Measurements from ENCODE around the gene TMEM154.

DNA sequence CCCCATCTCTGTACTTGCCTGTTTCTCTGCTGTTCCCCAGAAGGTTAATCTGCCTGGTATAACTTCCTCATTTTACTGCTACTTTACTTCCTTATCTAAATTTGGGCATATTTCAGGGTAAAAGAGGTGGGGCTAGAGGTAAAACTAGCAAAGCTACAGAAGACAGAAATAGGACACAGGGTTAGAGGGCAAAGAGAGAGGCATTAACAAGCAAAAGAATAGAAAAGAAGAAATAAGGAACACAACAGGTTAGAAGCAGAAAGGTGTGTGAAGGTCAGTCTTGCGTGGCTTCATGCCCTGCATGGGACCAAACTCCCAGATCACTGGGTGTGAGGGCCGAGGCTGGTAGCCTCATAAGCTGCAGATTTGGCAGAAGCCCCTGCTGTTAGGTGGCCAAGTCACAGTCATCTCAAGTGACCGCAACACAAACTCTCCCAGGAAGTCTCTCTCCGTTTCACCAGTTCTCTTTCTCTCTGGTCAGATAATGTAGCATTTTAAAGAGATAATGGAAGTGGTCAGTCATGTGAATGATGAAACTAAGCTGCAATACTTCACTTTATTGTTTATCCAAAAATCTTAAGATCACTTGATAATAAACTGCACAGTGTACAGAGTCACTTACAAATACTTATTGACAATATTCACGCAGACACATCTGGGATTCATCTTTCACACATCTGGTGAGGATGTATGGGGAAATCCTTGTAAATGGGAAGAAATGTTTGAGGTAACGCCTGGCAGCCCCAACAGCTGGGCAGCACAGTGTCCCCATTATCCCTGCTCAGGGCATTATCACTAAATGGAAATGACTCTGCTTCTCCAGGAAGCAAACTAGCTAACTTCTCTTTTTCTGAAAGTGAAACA is 16.4 kb downstream of the TMEM154 start:
- TF ChIP-seq, protein P1, sequence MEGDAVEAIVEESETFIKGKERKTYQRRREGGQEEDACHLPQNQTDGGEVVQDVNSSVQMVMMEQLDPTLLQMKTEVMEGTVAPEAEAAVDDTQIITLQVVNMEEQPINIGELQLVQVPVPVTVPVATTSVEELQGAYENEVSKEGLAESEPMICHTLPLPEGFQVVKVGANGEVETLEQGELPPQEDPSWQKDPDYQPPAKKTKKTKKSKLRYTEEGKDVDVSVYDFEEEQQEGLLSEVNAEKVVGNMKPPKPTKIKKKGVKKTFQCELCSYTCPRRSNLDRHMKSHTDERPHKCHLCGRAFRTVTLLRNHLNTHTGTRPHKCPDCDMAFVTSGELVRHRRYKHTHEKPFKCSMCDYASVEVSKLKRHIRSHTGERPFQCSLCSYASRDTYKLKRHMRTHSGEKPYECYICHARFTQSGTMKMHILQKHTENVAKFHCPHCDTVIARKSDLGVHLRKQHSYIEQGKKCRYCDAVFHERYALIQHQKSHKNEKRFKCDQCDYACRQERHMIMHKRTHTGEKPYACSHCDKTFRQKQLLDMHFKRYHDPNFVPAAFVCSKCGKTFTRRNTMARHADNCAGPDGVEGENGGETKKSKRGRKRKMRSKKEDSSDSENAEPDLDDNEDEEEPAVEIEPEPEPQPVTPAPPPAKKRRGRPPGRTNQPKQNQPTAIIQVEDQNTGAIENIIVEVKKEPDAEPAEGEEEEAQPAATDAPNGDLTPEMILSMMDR (IDR thresholded peaks at IDR 0.05), result no peak
- no peak for TF ChIP-seq POLR2A (IDR thresholded peaks at IDR 0.05)
- TF ChIP-seq EP300 (IDR thresholded peaks at IDR 0.05), result no peak

Measured in tibial nerve (tissue), 4 donors.